HG02973 (cell line): ENCODE data around the gene PPARA.

Experiments
- ATAC-seq: cut with Tn5 transposase; IDR thresholded peaks from one replicate; pipeline ENCODE4 v1.9.1; 2021; ENCODE audit warnings: moderate library complexity; ENCODE audit not compliant: unreplicated experiment

The PPARA gene

DNA sequence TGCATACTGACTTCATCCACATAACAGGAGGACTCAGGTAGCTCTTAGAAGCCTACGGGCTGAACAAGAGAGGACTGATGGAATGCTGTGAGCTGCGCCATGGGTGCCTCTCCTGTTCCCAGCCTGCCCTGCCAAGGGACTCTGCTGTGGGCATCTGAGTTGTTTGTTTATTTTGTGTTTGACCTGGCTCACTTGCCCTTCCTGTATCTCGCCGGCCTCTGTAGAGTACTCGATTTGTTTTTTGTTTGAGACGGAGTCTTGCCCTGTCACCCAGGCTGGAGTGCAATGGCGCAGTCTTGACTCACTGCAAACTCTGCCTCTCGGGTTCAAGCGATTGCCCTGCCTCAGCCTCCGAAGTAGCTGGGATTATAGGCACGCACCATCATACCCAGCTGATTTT, 119.2 kb downstream of the PPARA start:
- no peak for ATAC-seq

DNA sequence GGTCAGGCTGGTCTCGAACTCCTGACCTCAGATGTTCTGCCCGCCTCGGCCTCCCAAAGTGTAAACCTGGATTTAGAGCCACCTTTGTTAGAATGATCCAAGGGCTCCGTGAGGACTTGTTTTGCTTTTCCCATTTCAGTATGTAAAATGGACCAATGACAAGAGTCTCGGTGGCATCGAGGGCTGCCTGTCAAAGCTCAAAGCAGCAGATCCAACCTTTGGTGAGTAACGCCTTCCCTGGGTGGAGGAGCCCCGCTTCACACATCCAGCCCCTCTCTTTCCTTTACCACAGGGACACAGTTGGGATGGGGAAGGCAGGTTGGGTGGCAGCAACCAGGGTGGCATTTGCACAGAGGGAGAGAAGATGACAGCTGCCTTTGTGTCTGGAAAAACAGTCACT, 121.9 kb downstream of the PPARA start:
- no peak for ATAC-seq

DNA sequence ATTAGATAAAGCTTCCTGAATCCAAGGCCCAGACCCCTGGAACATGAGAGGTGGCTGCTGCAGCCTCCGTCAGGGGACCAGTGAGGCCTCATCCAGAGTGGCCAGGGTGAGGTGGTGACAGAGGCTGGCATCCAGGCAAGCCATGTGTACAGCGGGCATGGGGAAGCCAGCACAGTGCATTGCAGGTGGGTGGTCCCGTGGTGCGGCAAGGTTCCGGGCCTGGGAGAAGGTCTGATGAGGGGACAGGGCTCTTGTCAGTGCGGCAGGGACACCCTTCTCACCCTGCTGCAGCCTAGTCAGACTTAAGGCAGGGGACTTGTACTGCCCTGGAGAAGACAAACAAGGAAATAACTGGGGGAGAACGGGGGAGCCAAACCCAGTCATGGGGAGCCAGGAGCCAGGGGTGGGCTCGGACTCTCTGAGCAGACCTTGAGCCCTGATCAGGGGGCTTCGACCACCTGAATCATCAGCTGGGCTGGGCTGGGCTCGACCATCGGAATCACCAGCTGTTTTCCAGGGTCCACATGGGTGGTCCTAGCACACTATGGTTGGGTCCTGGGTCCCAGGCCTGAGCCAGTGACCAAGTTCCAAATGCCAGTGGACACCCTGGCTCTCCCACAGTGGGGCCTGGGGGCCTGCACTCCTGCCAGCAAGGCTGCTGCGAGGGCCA, 122.6 kb downstream of the PPARA start:
- no peak for ATAC-seq

DNA sequence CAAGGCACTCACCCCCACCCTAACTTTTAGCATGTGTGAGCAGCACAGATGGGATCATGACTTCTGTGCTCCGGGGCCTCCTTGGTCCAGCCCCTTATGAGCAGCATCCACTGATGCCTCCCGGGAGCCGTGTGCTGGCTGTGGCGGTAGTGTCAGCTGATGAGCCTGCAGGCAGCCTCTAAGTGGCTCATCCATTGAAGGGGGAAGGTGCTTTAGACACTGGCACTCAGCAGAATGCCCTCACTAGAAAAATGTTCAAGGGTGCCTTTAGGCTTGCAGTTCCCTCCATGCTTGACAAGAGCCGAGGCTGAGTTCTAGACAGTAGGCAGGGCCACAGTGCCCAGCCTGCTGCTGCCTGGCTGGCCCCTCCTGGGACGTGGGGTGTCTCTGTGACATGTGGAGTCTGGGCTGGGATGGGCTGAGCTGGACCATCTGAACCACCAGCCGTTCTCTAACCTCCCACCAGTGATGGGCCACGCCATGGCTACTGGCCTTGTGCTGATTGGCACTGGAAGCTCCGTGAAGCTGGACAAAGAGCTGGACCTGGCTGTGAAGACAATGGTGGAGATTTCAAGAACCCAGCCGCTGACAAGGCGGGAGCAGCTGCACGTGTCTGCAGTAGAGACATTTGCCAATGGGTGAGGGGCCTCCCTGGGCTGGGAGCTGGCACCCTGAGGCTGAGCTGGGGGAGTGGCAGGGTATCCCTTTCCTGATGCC, 123.3 kb downstream of the PPARA start:
- ATAC-seq, result no peak

- no peak for ATAC-seq
Observed at GRCh38 chr22:46274381-46274780, 124.1 kb downstream of the PPARA start.

DNA sequence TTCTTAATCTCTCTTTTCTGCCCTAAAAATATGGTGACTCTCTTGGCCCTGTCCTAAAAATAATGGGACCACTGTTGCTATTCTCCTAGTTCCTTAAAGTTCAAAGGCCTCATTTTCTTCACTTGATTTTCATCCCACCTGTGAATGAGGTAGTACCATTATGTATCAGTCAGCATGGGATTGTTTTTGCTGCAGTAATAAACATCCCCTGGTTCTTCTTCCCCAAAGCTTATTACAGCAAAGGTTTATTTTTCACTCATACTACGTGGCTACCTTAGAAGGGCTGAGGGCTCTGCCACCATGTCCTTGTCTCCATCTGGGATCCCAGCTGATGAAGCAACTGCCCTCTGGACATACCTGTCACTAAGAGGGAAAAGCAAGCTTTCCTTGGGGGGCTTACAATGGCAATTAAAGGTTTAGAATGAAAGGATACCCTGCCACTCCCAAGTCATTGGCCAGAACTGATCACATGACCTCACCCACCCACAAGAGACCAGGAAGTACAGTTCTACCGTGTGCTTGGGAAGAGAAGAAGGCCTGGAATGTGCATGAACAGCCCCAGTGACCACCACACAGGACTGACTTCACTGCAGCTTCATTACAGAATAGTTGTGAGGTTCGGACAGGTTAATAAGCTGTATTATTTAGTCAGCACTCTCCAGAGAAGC, 125.3 kb downstream of the PPARA start:
- no peak for ATAC-seq

- no peak for ATAC-seq
Observed at GRCh38 chr22:46276563-46276962, 126.2 kb downstream of the PPARA start.

- no peak for ATAC-seq
Observed at GRCh38 chr22:46278656-46279645, 128.6 kb downstream of the PPARA start.

- ATAC-seq, result no peak
Observed at GRCh38 chr22:46280063-46280817, 129.9 kb downstream of the PPARA start.

DNA sequence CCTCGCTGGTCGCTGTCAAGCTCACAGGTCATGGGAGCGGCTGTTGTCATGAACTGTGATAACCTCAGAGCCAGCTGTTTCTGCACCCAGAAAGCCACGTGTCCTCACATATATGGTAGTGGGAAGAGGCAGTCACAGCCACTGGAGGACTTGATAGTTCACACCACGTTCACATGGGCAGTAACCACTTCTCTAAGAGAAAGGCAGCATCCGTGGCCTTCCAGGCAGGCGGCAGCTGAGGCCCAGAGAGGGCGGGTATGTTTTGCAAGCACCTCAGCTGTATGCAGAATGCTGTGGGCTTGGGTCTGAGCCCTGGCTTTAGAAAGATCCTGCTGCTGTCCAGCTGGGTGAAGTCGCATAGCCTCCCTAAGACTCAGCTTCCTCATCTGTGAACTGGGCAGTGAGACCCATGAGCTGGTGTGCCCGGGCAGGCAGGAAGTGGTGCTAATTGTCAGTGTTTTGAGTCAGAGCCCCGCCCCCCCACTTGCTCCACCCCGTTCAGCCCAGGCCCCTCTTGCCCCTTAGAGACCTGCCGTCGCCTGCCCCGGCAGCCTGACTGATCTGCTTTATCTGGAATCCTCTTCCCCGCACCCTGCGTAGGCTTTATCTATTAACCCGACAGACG, 130.8 kb downstream of the PPARA start:
- no peak for ATAC-seq

- ATAC-seq, result no peak
Observed at GRCh38 chr22:46281866-46282678, 131.7 kb downstream of the PPARA start.

DNA sequence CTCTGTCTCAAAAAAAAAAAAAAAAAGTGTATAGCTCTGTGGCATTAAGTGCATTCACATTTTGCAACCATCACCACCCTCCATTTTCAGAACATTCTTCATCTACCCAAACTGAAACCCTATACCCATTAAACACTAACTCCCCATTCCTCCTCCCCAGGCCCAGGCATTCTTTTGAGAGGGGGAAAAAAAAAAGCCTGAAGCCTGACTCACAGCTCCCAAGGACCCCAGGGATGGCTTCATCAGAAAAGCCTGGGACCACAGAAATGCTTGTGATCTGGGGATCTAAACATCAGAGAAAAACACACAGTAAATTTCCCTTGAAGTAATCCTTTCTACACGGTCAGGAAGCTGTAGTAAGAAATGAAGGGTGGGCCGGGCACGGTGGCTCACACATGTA, 135.7 kb downstream of the PPARA start:
- ATAC-seq, result no peak

- no peak for ATAC-seq
Observed at GRCh38 chr22:46286941-46287872, 136.9 kb downstream of the PPARA start.

DNA sequence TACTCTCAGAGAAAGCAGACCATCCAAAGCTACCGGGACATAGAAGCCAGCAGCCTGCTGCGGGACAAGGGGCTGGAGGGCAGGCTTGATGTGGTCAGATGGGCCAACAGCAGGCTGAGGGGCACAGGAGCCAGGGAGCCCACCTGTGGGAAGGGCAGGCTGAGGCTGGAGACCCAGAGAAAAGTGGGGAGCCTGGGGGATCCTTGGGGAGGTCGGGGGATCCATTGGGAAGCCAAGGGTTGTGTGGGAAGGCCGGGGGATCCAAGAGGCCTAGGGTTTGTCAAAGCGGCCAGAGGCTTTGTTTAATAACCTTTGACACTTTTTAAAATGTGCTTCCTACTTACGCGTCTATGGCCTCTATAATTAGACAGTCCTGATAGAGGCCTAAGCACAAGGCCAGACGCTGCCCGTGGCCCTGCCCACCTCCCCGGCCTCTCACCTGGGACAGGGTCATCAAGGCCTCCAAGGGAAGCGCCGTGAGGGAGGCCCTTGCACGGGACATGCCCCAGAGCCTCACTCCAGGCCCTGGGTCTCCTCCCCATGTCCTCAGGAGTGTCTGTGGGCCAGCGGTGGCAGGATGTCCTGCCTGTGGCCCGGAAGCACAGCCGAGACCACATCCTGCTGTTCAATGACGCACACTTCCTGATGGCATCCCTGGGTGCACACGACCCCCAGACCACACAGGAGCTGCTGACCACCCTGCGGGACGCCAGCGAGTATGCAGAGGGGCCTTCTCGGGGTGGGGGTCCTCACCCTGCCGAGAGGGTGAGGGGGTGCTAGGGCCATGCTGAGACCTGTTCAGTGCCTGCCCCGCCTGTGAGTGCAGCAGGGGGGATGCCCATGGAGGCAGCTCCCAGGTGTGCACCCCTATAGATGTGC, 137.8 kb downstream of the PPARA start:
- ATAC-seq, result peak; percentile 64

- ATAC-seq, result no peak
Observed at GRCh38 chr22:46288846-46289243, 138.5 kb downstream of the PPARA start.

DNA sequence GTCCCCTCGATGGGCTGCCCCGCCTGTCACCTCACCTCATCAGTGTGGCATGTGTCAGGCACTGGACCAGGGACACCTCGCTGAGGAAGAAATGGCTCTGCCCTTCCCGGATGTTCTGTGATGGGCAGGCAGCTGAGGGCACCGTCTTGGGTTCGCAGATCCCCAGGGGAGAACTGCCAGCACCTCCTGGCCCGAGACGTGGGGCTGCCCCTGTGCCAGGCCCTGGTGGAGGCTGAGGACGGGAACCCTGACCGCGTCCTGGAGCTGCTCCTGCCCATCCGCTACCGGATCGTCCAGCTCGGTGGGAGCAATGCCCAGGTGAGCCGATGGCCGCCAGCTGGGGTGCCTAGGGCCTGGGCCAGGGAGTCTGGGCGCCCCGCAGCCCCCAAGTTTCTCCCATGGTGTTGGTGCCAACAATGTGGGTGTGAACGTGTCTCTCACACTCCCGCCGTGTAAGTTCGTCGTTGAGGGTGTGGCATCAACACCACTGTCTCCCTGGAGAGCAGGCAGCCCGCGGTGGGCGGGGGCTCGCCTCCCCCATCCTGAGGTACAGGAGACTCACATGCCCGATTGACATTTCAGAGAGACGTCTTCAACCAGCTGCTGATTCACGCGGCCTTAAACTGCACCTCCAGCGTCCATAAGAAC, 139.0 kb downstream of the PPARA start:
- ATAC-seq, result no peak
